GM23338 (cell line): ENCODE results near the gene LONP1. TPM values are rescaled to one million over a fixed set of nuclear protein-coding genes. Genes with fewer than 3 reads are reported as not detected.
A peak's percentile ranks its signal among the peaks of the same experiment; 100 is the strongest.

Source experiments
- ATAC-seq: fragments of 200-7000 bp; cut with Tn5 transposase; 3 replicates; pipeline ENCODE4 v1.9.1; 2020
- DNase-seq: peaks from one replicate; pipeline ENCODE4 v3.0.0-alpha.2; 2015; ENCODE audit warnings: low spot score
- H2AFZ ChIP-seq: fragments of 200-600 bp; sonication (generic); 2 replicates; pipeline ENCODE4 v1.8.0; 2016; ENCODE audit warnings: antibody characterized with exemption, mild to moderate bottlenecking, moderate library complexity
- H3F3A ChIP-seq: fragments of 200-600 bp; sonication (generic); replicated peaks from 2 replicates; pipeline ENCODE4 v1.8.0; 2017; ENCODE audit warnings: antibody characterized with exemption, mixed run types, low read depth
- H3K27ac ChIP-seq: fragments of 200-600 bp; sonication (generic); 2 replicates; pipeline ENCODE4 v1.6.1; 2016; ENCODE audit warnings: low read depth
- H3K27me3 ChIP-seq: fragments of 200-600 bp; sonication (generic); 2 replicates; pipeline ENCODE4 v1.8.0; 2016; ENCODE audit warnings: mild to moderate bottlenecking, mixed run types, moderate library complexity; ENCODE audit not compliant: insufficient read depth
- H3K36me3 ChIP-seq: fragments of 200-600 bp; sonication (generic); 2 replicates; pipeline ENCODE4 v1.8.0; 2016; ENCODE audit warnings: mild to moderate bottlenecking; ENCODE audit not compliant: insufficient read depth
- H3K4me1 ChIP-seq: fragments of 200-600 bp; sonication (generic); 2 replicates; pipeline ENCODE4 v1.8.0; 2016; ENCODE audit warnings: mild to moderate bottlenecking, moderate library complexity; ENCODE audit not compliant: insufficient read depth
- H3K4me2 ChIP-seq: fragments of 200-600 bp; sonication (generic); 2 replicates; pipeline ENCODE4 v1.7.1; 2017; ENCODE audit warnings: mixed run types
- H3K4me3 ChIP-seq: fragments of 200-600 bp; sonication (generic); 2 replicates; pipeline ENCODE4 v1.6.1; 2016; ENCODE audit warnings: mixed run types
- H3K79me2 ChIP-seq: fragments of 200-600 bp; sonication (generic); replicated peaks from 2 replicates; pipeline ENCODE4 v1.8.0; 2017; ENCODE audit warnings: mild to moderate bottlenecking; ENCODE audit not compliant: insufficient read depth
- H3K9me2 ChIP-seq: fragments of 200-600 bp; sonication (generic); 2 replicates; pipeline ENCODE4 v1.8.0; 2017; ENCODE audit not compliant: insufficient read depth
- H4K20me1 ChIP-seq: fragments of 200-600 bp; sonication (generic); replicated peaks from 2 replicates; pipeline ENCODE4 v1.8.0; 2017; ENCODE audit warnings: mild to moderate bottlenecking; ENCODE audit not compliant: insufficient read depth
- H3K27ac Mint-ChIP-seq: 2 replicates; pipeline ENCODE4 v1.8.0; 2020; ENCODE audit warnings: inconsistent platforms, mild to moderate bottlenecking, moderate library complexity, mixed read lengths
- H3K27me3 Mint-ChIP-seq: 3 replicates; pipeline ENCODE4 v1.8.0; 2022; ENCODE audit warnings: low read depth, mild to moderate bottlenecking, moderate library complexity, mixed read lengths, inconsistent platforms; ENCODE audit not compliant: insufficient read depth, poor library complexity
- H3K36me3 Mint-ChIP-seq: 3 replicates; pipeline ENCODE4 v1.8.0; 2021; ENCODE audit warnings: low read depth, mild to moderate bottlenecking, inconsistent platforms, moderate library complexity, mixed read lengths
- H3K4me1 Mint-ChIP-seq: 3 replicates; pipeline ENCODE4 v1.8.0; 2020; ENCODE audit warnings: mild to moderate bottlenecking, inconsistent platforms, mixed read lengths
- H3K4me3 Mint-ChIP-seq: 3 replicates; pipeline ENCODE4 v1.8.0; 2021; ENCODE audit warnings: moderate library complexity, mild to moderate bottlenecking, inconsistent platforms, mixed read lengths
- H3K9me3 Mint-ChIP-seq: 3 replicates; pipeline ENCODE4 v1.8.0; 2020; ENCODE audit warnings: moderate library complexity, mild to moderate bottlenecking, inconsistent platforms, mixed read lengths
- EZH2 ChIP-seq: fragments of 200-600 bp; sonication (generic); IDR thresholded peaks from one replicate; pipeline ENCODE4 v1.8.0; 2017; ENCODE audit warnings: antibody characterized with exemption, mild to moderate bottlenecking, low read depth; ENCODE audit not compliant: unreplicated experiment
- EZH2phosphoT487 ChIP-seq: fragments of 200-600 bp; sonication (generic); IDR thresholded peaks from one replicate; pipeline ENCODE4 v1.8.1; 2018; ENCODE audit warnings: antibody characterized with exemption; ENCODE audit not compliant: unreplicated experiment
- NANOG ChIP-seq: IDR thresholded peaks from 2 replicates; pipeline ENCODE4 v1.6.1; 2016; ENCODE audit warnings: antibody characterized with exemption, borderline replicate concordance
- ZNF114 ChIP-seq: fragments of 250-450 bp; sonication (Bioruptor Pico); IDR thresholded peaks from 2 replicates; pipeline ENCODE4 v1.5.0; 2020; ENCODE audit warnings: mild to moderate bottlenecking, moderate library complexity
- ZNF331 ChIP-seq: fragments of 250-450 bp; sonication (Bioruptor Pico); IDR thresholded peaks from 2 replicates; pipeline ENCODE4 v1.5.0; 2020; ENCODE audit warnings: low read depth, mild to moderate bottlenecking, moderate library complexity
- polyA plus RNA-seq: library from polyadenylated mRNA; unstranded; fragments of >200 nt; fragmentation: Nextera tagmentation; extraction: Ambion mirVana; gene quantifications from 2 replicates; pipeline ENCODE4 v1.2.1, GENCODE V29; 2016
- total RNA-seq: library from RNA; depleted of rRNA; stranded (reverse); fragments of >200 nt; shearing (Covaris generic); gene quantifications from 2 replicates; pipeline ENCODE4 v1.2.3, GENCODE V29; 2014
- TF ChIP-seq, protein P1 (sequence below): IDR thresholded peaks from one replicate; pipeline ENCODE4 v1.6.1; 2018; ENCODE audit warnings: antibody characterized with exemption; ENCODE audit not compliant: unreplicated experiment
- TF ChIP-seq, protein P2 (sequence below): IDR thresholded peaks from 2 replicates; pipeline ENCODE4 v1.6.1; 2016; ENCODE audit warnings: antibody characterized with exemption
- TF ChIP-seq, protein P3 (sequence below), 2 experiments: fragments of 200-600 bp in 1 of 2; sonication (generic) in 1 of 2; conservative IDR thresholded peaks; 2 replicates each; pipeline versions ENCODE4 v1.5.1 to v1.6.1; 2016 to 2017; ENCODE audit warnings: antibody characterized with exemption in 2 of 2, low read depth in 2 of 2, mild to moderate bottlenecking in 2 of 2, moderate library complexity in 1 of 2

The LONP1 gene
- total and polyA plus RNA-seq, 2 experiments from 2014 or later, result 68.6 to 137 TPM

DNA sequence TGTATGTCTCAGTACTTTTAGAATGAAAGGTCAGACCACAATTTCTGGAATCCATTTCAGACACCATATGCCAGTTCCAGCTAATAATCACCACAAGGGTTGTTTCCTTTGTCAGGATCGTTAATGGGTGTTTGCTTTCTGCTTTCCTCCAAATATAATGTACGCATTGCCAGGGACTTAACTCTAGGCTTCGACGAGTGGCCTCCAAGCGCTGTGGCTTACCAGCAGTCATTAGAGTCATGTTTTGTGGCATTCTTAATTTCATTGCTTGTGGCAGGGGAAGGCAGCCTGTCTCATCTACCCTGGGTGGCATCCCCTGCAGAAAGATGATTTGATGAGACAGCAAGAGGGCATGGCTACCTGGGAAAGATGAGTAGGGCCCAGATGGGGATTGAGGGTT, 74.5 kb downstream of the LONP1 start (continued):
- TF ChIP-seq, protein P1, sequence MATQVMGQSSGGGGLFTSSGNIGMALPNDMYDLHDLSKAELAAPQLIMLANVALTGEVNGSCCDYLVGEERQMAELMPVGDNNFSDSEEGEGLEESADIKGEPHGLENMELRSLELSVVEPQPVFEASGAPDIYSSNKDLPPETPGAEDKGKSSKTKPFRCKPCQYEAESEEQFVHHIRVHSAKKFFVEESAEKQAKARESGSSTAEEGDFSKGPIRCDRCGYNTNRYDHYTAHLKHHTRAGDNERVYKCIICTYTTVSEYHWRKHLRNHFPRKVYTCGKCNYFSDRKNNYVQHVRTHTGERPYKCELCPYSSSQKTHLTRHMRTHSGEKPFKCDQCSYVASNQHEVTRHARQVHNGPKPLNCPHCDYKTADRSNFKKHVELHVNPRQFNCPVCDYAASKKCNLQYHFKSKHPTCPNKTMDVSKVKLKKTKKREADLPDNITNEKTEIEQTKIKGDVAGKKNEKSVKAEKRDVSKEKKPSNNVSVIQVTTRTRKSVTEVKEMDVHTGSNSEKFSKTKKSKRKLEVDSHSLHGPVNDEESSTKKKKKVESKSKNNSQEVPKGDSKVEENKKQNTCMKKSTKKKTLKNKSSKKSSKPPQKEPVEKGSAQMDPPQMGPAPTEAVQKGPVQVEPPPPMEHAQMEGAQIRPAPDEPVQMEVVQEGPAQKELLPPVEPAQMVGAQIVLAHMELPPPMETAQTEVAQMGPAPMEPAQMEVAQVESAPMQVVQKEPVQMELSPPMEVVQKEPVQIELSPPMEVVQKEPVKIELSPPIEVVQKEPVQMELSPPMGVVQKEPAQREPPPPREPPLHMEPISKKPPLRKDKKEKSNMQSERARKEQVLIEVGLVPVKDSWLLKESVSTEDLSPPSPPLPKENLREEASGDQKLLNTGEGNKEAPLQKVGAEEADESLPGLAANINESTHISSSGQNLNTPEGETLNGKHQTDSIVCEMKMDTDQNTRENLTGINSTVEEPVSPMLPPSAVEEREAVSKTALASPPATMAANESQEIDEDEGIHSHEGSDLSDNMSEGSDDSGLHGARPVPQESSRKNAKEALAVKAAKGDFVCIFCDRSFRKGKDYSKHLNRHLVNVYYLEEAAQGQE, result no peak
- TF ChIP-seq, protein P2, sequence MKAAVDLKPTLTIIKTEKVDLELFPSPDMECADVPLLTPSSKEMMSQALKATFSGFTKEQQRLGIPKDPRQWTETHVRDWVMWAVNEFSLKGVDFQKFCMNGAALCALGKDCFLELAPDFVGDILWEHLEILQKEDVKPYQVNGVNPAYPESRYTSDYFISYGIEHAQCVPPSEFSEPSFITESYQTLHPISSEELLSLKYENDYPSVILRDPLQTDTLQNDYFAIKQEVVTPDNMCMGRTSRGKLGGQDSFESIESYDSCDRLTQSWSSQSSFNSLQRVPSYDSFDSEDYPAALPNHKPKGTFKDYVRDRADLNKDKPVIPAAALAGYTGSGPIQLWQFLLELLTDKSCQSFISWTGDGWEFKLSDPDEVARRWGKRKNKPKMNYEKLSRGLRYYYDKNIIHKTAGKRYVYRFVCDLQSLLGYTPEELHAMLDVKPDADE, result no peak
- TF ChIP-seq ZNF114, result no peak

DNA sequence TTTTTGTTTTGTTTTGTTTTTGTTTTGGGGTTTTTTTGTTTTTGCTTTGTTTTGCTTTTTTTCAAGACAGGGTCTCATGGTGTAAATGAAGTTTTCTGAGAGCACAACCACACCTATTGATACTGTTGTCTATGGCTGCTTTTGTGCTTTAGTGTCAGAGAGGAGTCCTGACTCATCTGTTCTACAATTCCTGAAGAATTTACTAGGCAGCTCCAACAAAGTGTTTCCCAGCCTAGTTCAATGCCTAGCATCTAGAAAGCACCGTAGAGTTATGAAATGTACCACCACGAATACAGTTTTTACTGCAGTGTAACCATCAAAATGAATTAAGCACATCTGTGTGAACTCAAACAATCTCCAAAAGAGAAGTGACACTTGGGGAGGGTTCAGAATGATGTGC, 75.9 kb downstream of the LONP1 start:
- Mint-ChIP-seq H3K4me3 (no peak overlapping the region), H3K27me3 (no peaks in the 10 kb centered on the region), H3K36me3 (peaks cover 77% of the 10 kb centered on the region), H3K27ac (peak overlapping the region; percentile 11; the same call in 1 of the 2 replicates), H3K9me3 (no peaks in the 10 kb centered on the region), H3K4me1 (no peaks in the 10 kb centered on the region; the same call in 2 of the 3 replicates)
- Histone ChIP-seq H3K79me2 (peaks cover 83% of the 10 kb centered on the region), H3K27me3 (no peaks in the 10 kb centered on the region), H3K4me1 (no peaks in the 10 kb centered on the region), H3K9me2 (no peaks in the 10 kb centered on the region), H3K4me3 (no peak overlapping the region), H4K20me1 (peaks cover 80% of the 10 kb centered on the region), H3F3A (peaks cover 13% of the 10 kb centered on the region; the same call in 1 of the 2 replicates), H3K4me2 (no peak overlapping the region), H3K27ac (no peak overlapping the region), H2AFZ (no peak overlapping the region), H3K36me3 (peaks cover 55% of the 10 kb centered on the region)
- DNase-seq (no peak), ATAC-seq (no peak)
- no peak for TF ChIP-seq EZH2
- no peak for TF ChIP-seq ZNF331 (CRISPR knock-in tag)
- TF ChIP-seq, protein P2, result no peak
- TF ChIP-seq ZNF114, result no peak
- no peak for TF ChIP-seq EZH2phosphoT487
- TF ChIP-seq, protein P3, sequence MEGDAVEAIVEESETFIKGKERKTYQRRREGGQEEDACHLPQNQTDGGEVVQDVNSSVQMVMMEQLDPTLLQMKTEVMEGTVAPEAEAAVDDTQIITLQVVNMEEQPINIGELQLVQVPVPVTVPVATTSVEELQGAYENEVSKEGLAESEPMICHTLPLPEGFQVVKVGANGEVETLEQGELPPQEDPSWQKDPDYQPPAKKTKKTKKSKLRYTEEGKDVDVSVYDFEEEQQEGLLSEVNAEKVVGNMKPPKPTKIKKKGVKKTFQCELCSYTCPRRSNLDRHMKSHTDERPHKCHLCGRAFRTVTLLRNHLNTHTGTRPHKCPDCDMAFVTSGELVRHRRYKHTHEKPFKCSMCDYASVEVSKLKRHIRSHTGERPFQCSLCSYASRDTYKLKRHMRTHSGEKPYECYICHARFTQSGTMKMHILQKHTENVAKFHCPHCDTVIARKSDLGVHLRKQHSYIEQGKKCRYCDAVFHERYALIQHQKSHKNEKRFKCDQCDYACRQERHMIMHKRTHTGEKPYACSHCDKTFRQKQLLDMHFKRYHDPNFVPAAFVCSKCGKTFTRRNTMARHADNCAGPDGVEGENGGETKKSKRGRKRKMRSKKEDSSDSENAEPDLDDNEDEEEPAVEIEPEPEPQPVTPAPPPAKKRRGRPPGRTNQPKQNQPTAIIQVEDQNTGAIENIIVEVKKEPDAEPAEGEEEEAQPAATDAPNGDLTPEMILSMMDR (conservative IDR thresholded peaks at IDR 0.05; ENCODE audit: low read depth in 2 of 2), result no peak
- no peak for TF ChIP-seq NANOG
